ENCODE results near the gene MEGF6.

MEGF6 gene

GRCh38 chr1:3460672-3461131, 150.6 kb downstream of the MEGF6 start:
- no peak for DNase-seq

GRCh38 chr1:3459940-3460671, 151.2 kb downstream of the MEGF6 start:
- DNase-seq: no peak

- DNase-seq: no peak
These were observed 152.0 kb downstream of the MEGF6 start for GRCh38 chr1:3459051-3459908.

GRCh38 chr1:3457910-3458883, 153.1 kb downstream of the MEGF6 start:
- peak in 24 of 56 donors; percentile 15 to 66 (median 38) for DNase-seq

- DNase-seq: no peak
These were observed 154.1 kb downstream of the MEGF6 start for GRCh38 chr1:3456964-3457909.

- no peak for DNase-seq
These were observed 154.8 kb downstream of the MEGF6 start for GRCh38 chr1:3456449-3456963.

GRCh38 chr1:3455670-3456448, 155.4 kb downstream of the MEGF6 start:
- DNase-seq: no peak

GRCh38 chr1:3454811-3455618, 156.3 kb downstream of the MEGF6 start:
- DNase-seq: no peak

- DNase-seq: peak in 3 of 56 donors; percentile 33 to 47 (median 34)
These were observed 157.2 kb downstream of the MEGF6 start, which contains the start of gene ARHGEF16 for GRCh38 chr1:3453891-3454810. Gene ARHGEF16, plus strand, starts transcription at chr1:3454665. Its CDS starts 8,420 bp downstream, at chr1:3463085.

GRCh38 chr1:3453203-3453761, 158.0 kb downstream of the MEGF6 start:
- DNase-seq: peak in 48 of 56 donors; percentile 24 to 84 (median 54)

GRCh38 chr1:3452866-3453175, 158.5 kb downstream of the MEGF6 start:
- no peak for DNase-seq

GRCh38 chr1:3451994-3452865, 159.1 kb downstream of the MEGF6 start:
- no peak for DNase-seq

- DNase-seq: no peak
These were observed 160.3 kb downstream of the MEGF6 start for GRCh38 chr1:3450983-3451382.

- DNase-seq: no peak
These were observed 161.0 kb downstream of the MEGF6 start for GRCh38 chr1:3450202-3450863.

- peak in 23 of 56 donors; percentile 13 to 66 (median 39) for DNase-seq
These were observed 166.6 kb downstream of the MEGF6 start for GRCh38 chr1:3444736-3445135.
